ENCODE data around the gene CC2D1B.

The CC2D1B gene

GRCh38 chr1:52359676-52360594, 6.1 kb downstream of the CC2D1B start:
- DNase-seq: no peak

GRCh38 chr1:52358851-52359497, 7.0 kb downstream of the CC2D1B start:
- DNase-seq: no peak

- no peak for DNase-seq
Measured at GRCh38 chr1:52357397-52357796, 8.6 kb downstream of the CC2D1B start.

- no peak for DNase-seq
Measured at GRCh38 chr1:52356818-52357355, 9.1 kb downstream of the CC2D1B start.

- DNase-seq: no peak
Measured at GRCh38 chr1:52355847-52356505, 10.0 kb downstream of the CC2D1B start.

- DNase-seq: no peak
Measured at GRCh38 chr1:52355436-52355835, 10.6 kb downstream of the CC2D1B start.

- DNase-seq: no peak
Measured at GRCh38 chr1:52352690-52353089, 13.3 kb downstream of the CC2D1B start.

- no peak for DNase-seq
Measured at GRCh38 chr1:52348704-52349300, 17.2 kb downstream of the CC2D1B start.

- no peak for DNase-seq
Measured at GRCh38 chr1:52346653-52347052, 19.4 kb downstream of the CC2D1B start.

- DNase-seq: no peak
Measured at GRCh38 chr1:52345252-52345651, 20.8 kb downstream of the CC2D1B start.

GRCh38 chr1:52343979-52344378, 22.0 kb downstream of the CC2D1B start:
- no peak for DNase-seq

GRCh38 chr1:52341655-52342260, 24.2 kb downstream of the CC2D1B start:
- DNase-seq: no peak

- no peak for DNase-seq
Measured at GRCh38 chr1:52337439-52337838, 28.6 kb downstream of the CC2D1B start.

GRCh38 chr1:52334906-52335528, 31.0 kb downstream of the CC2D1B start:
- DNase-seq: no peak

GRCh38 chr1:52332411-52332810, 33.6 kb downstream of the CC2D1B start:
- DNase-seq: no peak

- DNase-seq: no peak
Measured at GRCh38 chr1:52328615-52329014, 37.4 kb downstream of the CC2D1B start.

- DNase-seq: no peak
Measured at GRCh38 chr1:52325786-52326185, 40.2 kb downstream of the CC2D1B start.

GRCh38 chr1:52323731-52324130, 42.3 kb downstream of the CC2D1B start:
- no peak for DNase-seq

GRCh38 chr1:52321061-52321460, 44.9 kb downstream of the CC2D1B start:
- DNase-seq: no peak

- no peak for DNase-seq
Measured at GRCh38 chr1:52306227-52307006, 59.6 kb downstream of the CC2D1B start.
